GM12874 (cell line): ENCODE measurements around the gene DUS3L.

Experiments
- TF ChIP-seq, protein P1 (sequence below): IDR thresholded peaks from 2 replicates; pipeline ENCODE4 v1.5.1; 2011; ENCODE audit warnings: low read depth, mild to moderate bottlenecking, control low read depth, low read length, moderate library complexity; ENCODE audit not compliant: insufficient read depth

Gene DUS3L

DNA sequence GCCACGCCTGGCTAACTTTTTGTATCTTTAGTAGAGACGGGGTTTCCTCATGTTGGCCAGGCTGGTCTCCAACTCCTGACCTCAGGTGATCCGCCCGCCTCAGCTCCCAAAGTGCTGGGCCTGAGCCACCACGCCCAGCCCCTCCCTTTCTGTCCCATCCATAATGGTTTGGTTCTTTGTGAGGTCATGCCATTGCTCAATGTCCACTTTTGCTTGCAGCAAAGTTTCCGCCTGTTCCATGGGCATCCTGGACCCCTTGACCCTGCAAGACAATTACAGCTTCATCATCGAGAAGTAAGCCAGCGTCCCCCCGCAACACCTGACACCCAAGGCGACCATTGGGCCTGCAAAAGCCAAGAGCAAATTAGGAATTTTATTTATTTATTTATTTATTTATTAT lies 23.0 kb downstream of the DUS3L start:
- TF ChIP-seq, protein P1, sequence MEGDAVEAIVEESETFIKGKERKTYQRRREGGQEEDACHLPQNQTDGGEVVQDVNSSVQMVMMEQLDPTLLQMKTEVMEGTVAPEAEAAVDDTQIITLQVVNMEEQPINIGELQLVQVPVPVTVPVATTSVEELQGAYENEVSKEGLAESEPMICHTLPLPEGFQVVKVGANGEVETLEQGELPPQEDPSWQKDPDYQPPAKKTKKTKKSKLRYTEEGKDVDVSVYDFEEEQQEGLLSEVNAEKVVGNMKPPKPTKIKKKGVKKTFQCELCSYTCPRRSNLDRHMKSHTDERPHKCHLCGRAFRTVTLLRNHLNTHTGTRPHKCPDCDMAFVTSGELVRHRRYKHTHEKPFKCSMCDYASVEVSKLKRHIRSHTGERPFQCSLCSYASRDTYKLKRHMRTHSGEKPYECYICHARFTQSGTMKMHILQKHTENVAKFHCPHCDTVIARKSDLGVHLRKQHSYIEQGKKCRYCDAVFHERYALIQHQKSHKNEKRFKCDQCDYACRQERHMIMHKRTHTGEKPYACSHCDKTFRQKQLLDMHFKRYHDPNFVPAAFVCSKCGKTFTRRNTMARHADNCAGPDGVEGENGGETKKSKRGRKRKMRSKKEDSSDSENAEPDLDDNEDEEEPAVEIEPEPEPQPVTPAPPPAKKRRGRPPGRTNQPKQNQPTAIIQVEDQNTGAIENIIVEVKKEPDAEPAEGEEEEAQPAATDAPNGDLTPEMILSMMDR: no peak

DNA sequence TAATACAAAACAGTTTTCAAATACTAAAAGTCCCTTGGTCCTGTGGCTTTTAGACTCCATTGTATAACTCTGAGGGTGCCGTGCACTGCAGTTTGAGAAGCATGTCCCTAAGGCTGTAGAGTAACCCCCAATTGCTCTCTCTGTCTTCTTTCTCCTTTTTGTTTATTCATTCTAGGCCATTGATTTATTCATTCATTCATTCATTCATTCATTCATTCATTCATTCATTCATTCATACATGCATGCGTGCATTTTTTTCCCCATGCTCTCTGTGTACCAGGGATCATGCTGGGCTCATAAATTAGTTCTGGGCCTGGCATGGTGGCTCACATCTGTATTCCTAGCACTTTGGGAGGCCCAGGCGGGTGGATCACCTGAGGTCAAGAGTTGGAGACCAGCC lies 25.7 kb downstream of the DUS3L start:
- TF ChIP-seq, protein P1: no peak

DNA sequence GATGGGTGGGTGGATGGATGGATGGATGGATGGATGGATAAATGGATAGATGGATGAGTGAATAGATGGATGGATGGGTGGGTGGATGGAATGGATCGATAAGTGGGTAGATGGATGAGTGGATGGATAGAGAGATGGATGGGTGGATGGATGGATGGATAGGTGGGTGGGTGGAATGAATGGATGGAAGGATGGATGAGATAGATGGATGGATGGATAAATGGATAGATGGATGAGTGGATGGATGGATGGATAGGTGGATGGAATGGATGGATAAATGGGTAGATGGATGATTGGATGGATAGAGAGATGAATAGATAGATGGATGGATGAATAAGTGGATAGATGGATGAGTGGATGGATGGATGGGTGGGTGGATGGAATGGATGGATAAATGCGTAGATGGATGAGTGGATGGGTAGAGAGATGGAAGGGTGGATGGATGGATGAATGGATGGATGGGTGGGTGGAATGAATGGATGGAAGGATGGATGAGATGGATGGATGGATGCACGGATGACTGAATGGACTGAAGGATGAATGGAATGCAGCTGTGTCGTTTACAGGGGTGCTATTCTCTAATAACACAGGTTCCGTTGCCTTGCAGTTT lies 28.2 kb downstream of the DUS3L start:
- TF ChIP-seq, protein P1: no peak

DNA sequence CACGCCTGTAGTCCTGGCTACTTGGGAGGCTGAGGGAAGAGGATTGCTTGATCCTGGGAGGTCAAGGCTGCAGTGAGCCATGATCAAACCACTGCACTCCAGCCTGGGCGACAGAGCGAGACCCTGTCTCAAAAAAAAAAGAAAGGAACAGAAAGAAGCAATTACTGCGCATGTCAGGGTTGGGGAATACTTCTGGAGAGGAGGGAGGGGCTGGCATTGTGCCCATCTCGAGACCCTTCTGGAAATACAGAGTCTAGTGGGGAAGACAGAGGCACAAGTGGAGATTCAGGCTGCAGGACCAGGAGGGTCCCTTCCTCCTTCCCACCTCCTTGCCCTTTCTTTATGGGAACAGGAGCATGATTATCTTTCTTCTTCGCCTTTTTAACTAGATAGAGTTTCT lies 37.2 kb downstream of the DUS3L start:
- TF ChIP-seq, protein P1: no peak

DNA sequence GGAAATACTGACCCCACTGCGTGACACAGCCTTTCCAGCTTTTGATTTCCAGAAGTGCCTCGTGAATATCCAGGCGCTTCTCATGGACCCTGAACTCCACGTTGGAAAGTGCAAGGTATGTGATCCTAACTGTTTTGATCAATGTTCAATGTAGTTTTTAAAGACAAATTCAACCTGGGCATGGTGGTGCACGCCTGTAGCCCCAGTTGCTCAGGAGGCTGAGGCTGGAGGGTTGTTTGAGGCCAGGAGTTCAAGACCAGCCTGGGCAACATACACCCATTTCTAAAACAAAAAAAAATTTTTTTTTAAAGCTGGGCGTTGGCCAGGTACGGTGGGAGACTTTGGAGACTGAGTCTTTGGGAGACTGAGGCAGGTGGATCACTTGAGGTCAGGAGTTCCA lies 39.3 kb downstream of the DUS3L start:
- TF ChIP-seq, protein P1: no peak

DNA sequence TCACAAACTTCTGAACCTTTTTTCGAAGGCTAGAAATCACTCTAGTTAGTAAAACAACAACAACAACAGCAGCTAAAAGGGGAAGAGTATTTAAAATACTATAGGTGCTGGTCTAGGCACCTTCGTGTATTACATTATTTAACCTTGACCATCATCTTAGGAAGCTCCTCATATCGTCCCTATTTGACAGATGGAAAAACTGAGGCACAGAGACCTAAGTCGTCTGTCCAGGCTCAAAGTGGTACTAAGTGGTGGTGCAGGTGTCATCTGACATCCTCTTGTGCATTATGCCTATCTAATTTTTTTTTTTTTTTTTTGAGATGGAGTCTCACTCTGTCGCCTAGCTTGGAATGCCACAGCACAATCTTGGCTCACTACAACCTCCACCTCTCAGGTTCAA lies 41.5 kb downstream of the DUS3L start:
- TF ChIP-seq, protein P1: no peak

DNA sequence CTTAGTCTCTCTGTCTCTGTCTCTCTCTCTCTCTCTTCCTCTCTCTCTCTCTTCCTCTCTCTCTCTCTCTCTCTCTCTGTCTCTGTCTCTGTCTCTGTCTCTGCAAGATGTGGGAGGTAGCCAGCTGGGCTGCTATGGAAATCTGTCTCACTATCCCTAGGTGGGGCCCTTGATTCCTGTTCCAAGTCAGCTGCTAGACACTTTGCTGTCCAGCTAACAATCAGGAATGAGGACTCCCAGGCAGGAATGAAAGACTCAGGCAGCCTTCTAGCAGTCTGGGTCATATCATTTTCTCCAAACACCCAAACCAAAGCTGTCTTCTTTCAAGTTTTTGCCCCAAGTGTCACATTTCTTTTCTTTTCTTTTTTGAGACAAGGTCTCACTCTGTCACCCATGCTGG lies 47.3 kb downstream of the DUS3L start:
- TF ChIP-seq, protein P1: no peak
